Neural cell (in vitro differentiated cells): ENCODE data around the gene TAPBPL.

ENCODE experiments used
- CTCF ChIP-seq: fragments of 450-650 bp; IDR thresholded peaks from 2 replicates; pipeline ENCODE4 v1.5.1; 2014; ENCODE audit warnings: antibody characterized with exemption, mild to moderate bottlenecking, moderate library complexity; ENCODE audit not compliant: poor library complexity, severe bottlenecking
- POLR2AphosphoS5 ChIP-seq: IDR thresholded peaks from 2 replicates; pipeline ENCODE4 v1.6.1; 2012
- RAD21 ChIP-seq: fragments of 450-650 bp; conservative IDR thresholded peaks from 2 replicates; pipeline ENCODE4 v1.6.1; 2014; ENCODE audit warnings: antibody characterized with exemption, mild to moderate bottlenecking, moderate library complexity

GRCh38 chr12:6451348-6452244 is at the start of gene TAPBPL:
- TF ChIP-seq POLR2AphosphoS5 = peak; percentile 50
- TF ChIP-seq RAD21 = no peak
- TF ChIP-seq CTCF = no peak
